Stromal cell of bone marrow (primary cell): ENCODE data around the gene SPINK6.

Experiments used
- DNase-seq: peaks from one replicate; pipeline ENCODE4 v3.0.0-alpha.2; 2012; ENCODE audit warnings: low read depth

The SPINK6 gene, protein sequence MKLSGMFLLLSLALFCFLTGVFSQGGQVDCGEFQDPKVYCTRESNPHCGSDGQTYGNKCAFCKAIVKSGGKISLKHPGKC

DNA sequence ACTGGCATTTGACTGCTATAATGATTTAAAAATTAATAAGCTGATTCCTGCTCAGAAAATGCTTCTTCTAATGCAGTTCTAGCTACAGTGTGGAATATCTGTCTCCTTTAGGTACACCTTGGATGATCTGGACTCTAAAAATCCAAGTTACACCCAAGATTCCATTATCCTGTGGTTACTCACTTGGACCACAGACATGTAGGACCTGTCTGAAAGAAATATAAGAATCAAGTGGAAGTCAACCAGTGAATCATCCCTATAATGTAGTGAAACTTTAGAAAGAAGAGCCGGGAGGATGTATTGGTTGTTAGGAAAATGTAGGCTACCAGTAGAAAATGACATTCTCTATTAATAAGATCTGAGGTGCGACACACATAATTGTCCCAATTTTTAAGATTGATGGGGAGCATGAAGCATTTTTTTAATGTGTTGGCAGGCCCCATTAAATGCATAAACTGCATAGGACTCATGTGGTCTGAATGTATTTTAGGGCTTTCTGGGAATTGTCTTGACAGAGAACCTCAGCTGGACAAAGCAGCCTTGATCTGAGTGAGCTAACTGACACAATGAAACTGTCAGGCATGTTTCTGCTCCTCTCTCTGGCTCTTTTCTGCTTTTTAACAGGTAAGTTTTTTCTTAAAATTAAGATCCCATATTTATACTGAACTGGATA is at the start of gene SPINK6:
Gene SPINK6, plus strand, starts transcription at position 512 of the 673 bp plus-strand sequence. Its CDS starts 55 bp downstream, at position 567.
- DNase-seq: no peak

DNA sequence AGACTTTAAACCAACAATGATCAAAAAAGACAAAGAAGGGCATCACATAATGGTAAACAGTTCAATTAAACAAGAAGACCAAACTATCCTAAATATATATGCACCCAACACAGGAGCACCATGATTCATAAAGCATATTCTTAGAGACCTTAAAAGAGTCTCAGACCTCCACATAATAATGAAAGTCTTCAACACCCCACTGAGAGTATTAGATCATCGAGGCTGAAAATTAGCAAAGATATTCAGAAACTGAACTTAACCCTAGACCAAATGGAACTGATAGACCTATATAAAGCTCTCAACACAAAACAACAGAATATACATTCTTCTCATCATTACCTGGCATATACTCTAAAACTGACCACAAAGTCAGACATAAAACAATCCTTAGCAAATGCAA is 46.2 kb upstream of the SPINK6 start:
- no peak for DNase-seq

DNA sequence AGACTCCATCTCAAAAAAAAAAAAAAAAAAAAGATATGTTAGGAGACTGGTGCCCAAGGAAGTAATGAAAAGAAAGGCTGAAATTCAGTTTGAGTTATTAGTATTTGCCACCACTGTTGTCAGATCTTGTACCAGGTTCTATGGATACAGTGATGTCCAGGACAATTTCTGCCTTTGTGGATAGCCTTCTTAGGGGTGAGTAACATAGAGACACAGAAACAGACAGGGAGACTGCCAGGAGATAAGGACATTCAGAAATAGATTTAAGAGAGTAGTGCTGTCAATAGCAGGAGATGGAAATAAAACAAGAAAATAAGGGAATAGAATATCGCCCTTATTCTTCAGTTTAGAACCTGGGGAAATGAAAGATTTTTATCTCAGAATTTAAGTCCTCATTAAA is 40.8 kb upstream of the SPINK6 start:
- no peak for DNase-seq

- no peak for DNase-seq
These were observed 39.5 kb upstream of the SPINK6 start for GRCh38 chr5:148163345-148163744.

GRCh38 chr5:148166550-148167283 is 36.1 kb upstream of the SPINK6 start:
- no peak for DNase-seq

- DNase-seq: no peak
These were observed 34.6 kb upstream of the SPINK6 start, which contains the start of gene SPINK14 for GRCh38 chr5:148168246-148168645. TSS of gene SPINK14 (plus strand) at chr5:148168546. CDS start at chr5:148169733, 1,187 bp downstream.

DNA sequence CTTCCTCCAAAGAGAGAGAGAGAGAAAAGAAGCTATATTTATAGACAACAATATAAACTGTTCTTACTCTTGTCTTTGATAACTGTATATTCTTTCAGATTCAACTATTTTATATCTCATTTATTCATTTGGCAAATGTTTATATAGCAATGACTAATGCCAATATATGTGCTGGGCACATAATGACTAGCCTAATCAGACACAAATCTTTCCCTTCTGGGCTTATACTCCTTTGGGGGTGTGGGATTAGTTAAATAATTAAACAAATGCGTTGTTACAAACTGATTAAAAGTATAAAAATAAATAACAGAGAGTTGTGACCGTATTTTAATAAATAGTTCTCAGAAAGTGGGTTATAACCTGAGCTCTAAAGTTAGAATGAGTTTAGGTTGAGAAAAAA is 30.5 kb upstream of the SPINK6 start:
- no peak for DNase-seq

GRCh38 chr5:148176480-148176879 is 26.4 kb upstream of the SPINK6 start:
- DNase-seq: no peak

GRCh38 chr5:148177207-148177606 is 25.6 kb upstream of the SPINK6 start:
- no peak for DNase-seq

DNA sequence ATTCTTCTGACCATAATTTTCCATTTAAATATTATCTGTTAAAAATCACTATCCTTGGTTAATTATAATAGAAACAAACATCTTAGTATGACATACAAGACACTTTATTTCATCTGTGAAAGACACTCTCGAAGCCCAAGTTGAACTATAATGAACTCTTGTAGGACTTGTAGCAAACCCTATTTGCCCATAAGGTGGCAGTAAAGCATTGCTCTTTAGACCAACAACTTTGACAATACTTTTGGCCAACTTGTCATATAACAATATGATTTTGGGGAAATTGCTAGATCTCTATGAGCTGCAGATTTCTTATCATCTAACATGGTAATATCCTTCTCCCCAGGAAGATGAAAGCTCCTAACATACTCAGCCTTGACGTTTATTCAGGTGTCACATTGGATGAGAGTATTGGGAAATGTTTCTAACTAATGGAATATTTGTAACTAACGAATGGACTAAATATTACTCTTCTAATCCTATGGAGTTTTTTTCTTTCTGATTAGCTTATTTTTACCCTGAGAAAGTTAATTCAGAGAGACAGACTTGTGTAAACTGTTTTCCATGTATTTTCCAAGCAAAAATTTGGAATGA is 23.5 kb upstream of the SPINK6 start:
- peak; percentile 40 for DNase-seq

- DNase-seq: peak; percentile 76
These were observed 16.4 kb upstream of the SPINK6 start for GRCh38 chr5:148186248-148187003.

GRCh38 chr5:148191010-148191409 is 11.8 kb upstream of the SPINK6 start:
- no peak for DNase-seq

DNA sequence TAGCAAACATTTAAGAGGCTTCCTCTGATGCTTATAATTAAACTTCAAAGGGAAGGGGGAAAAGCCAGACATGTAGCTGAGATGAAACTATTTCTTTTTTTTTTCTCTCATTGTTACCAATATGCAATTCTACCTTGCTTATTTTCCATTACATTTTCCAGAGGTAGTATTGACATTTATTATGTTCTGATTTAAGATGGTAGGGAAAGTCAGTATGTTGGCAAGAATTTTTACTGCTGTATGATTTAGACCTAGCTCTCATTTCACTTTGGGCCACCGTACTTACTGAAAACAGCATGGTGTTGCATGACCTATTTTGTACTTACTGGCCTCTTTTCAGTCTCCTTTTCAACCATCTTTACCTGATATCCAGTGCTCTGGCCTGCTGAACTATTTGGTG is 9.6 kb upstream of the SPINK6 start:
- no peak for DNase-seq

GRCh38 chr5:148201151-148201550 is 1.7 kb upstream of the SPINK6 start:
- no peak for DNase-seq

- DNase-seq: peak; percentile 10
These were observed 2.4 kb downstream of the SPINK6 start for GRCh38 chr5:148205044-148205806.

- DNase-seq: no peak
These were observed 3.0 kb downstream of the SPINK6 start for GRCh38 chr5:148205865-148206264.

GRCh38 chr5:148206620-148207019 is 3.8 kb downstream of the SPINK6 start:
- no peak for DNase-seq

GRCh38 chr5:148208226-148208625 is 5.4 kb downstream of the SPINK6 start:
- no peak for DNase-seq

GRCh38 chr5:148209151-148209770 is 6.4 kb downstream of the SPINK6 start:
- DNase-seq: no peak

- DNase-seq: no peak
These were observed 11.9 kb downstream of the SPINK6 start for GRCh38 chr5:148214665-148215185.

DNA sequence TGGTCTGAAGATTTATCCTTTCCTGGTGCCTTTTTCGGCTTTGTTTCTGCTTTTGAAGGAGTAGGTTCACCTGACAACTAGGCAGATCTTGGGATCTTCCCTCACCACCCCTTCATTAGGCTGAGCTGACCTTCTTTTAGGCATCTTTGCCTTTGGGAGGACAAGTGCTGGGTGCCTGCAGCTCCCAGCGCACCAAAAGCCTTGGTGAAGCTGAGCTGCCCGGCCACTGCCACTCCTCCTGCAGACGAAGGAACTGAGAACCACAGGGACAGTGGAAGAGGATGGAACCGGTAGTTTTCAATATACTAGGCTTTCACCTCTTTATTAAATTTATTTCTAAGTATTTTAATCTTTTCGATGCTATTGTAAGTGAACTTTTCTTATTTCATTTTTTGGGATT is 18.7 kb downstream of the SPINK6 start:
- DNase-seq: no peak
